Measurements from ENCODE around the gene FBXW5. TPM values are rescaled to one million over a fixed set of nuclear protein-coding genes. Genes with fewer than 3 reads are reported as not detected.

Gene FBXW5
- total RNA-seq, 1 experiment from 2014 or later: 88.0 TPM

- POLR2A ChIA-PET: interaction anchor here (2.0 kb wide), 1 partner anchor 89 kb away, joined by 9 read pairs; no protein-coding TSS in a partner anchor
- no peak for TF ChIP-seq CTCF (IDR thresholded peaks at IDR 0.05 in 2 of 3, conservative IDR thresholded peaks at IDR 0.05 in 1 of 3; ENCODE audit: borderline replicate concordance in 1 of 3, insufficient read depth in 1 of 3, low read depth in 2 of 3, low read length in 2 of 3)
- Histone ChIP-seq H3K4me2 (ENCODE audit: low read length) (no peak overlapping the region), H3K4me1 (ENCODE audit: control insufficient read depth in 1 of 2, insufficient read depth in 2 of 2, low read length in 2 of 2) (peaks cover 29 to 57% of the 10 kb centered on the region in 2 experiments), H3K9ac (ENCODE audit: low read length) (no peak overlapping the region), H3K9me3 (ENCODE audit: control insufficient read depth in 1 of 2, insufficient read depth in 1 of 2, low read depth in 1 of 2, low read length in 2 of 2) (no peaks in the 10 kb centered on the region), H3K79me2 (ENCODE audit: insufficient read depth, low read length) (peaks cover 20% of the 10 kb centered on the region), H2AFZ (ENCODE audit: low read depth, low read length, poor library complexity, severe bottlenecking) (no peak overlapping the region), H4K20me1 (ENCODE audit: insufficient read depth) (no peaks in the 10 kb centered on the region), H3K27ac (ENCODE audit: low read depth, low read length) (no peak overlapping the region; the same call in 1 of the 2 replicates), H3K9me2 (ENCODE audit: insufficient read depth) (no peaks in the 10 kb centered on the region), H3K36me3 (ENCODE audit: control insufficient read depth in 1 of 2, insufficient read depth in 2 of 2, low read length in 2 of 2) (peaks cover 5 to 8% of the 10 kb centered on the region in 2 experiments; a peak in 2 of 4 replicates), H3K4me3 (replicated peaks in 1 of 2; ENCODE audit: low read depth in 1 of 2, low read length in 2 of 2) (no peak overlapping the region), H3K27me3 (ENCODE audit: insufficient read depth, low read length) (no peaks in the 10 kb centered on the region)
- ATAC-seq: no peak
- RAD21 ChIA-PET (ENCODE audit: low non-redundant PET in 1 of 2, low total read pairs in 2 of 2, uncharacterized antibody in 2 of 2, unreplicated experiment in 2 of 2): interaction anchor here (2.0 to 2.1 kb wide), 2 partner anchors 89 kb away, joined by 21 to 25 read pairs; no protein-coding TSS in a partner anchor
- DNase-seq (ENCODE audit: low read depth, low spot score): no peak
- intact Hi-C loops (cut with micrococcal nuclease): loop anchor here (10.0 kb wide), 1 partner anchor 102 kb away; the partner anchor contains the start of genes AJM1 and PHPT1
- no TSS peak for BruUV-seq (replicated peaks)
- CTCF ChIA-PET: interaction anchor here (0.6 to 3.4 kb wide), 6 partner anchors 14 to 100 kb away, joined by 3 to 109 read pairs (median 6); no protein-coding TSS in a partner anchor
Measured at GRCh38 chr9:136946228-136947027, 1.9 kb upstream of the FBXW5 start.

Data from HCT116 (cell line).